Heart left ventricle (tissue), 16 donors: ENCODE measurements around the gene FOXO1. TPM values are rescaled to one million over a fixed set of nuclear protein-coding genes. Genes with fewer than 3 reads are reported as not detected.
A peak's percentile ranks its signal among the peaks of the same experiment; 100 is the strongest.

ENCODE experiments used
- ATAC-seq, 4 donors: fragments of 200-7000 bp; cut with Tn5 transposase; one replicate each; pipeline ENCODE4 v1.9.1; 2020 to 2022; ENCODE audit warnings: moderate library complexity in 4 of 4, mild to moderate bottlenecking in 3 of 4, moderate number of reproducible peaks in 1 of 4
- DNase-seq, 5 donors: peaks; one replicate each; pipeline ENCODE4 v3.0.0-alpha.2; 2020
- H3K27ac ChIP-seq, 12 donors: fragments of 200-600 bp; sonication (generic) in 4 of 12; one replicate each; pipeline versions ENCODE4 v1.5.0 to v1.8.0; 2016 to 2022; ENCODE audit warnings: mild to moderate bottlenecking in 2 of 12
- H3K27me3 ChIP-seq, 9 donors: fragments of 200-600 bp; sonication (generic) in 2 of 9; one replicate each; pipeline versions ENCODE4 v1.5.1 to v1.8.0; 2016 to 2022; ENCODE audit warnings: mild to moderate bottlenecking in 3 of 9
- H3K36me3 ChIP-seq, 9 donors: fragments of 200-600 bp; sonication (generic) in 2 of 9; one replicate each; pipeline versions ENCODE4 v1.5.0 to v1.8.0; 2018 to 2022; ENCODE audit warnings: mild to moderate bottlenecking in 2 of 9
- H3K4me1 ChIP-seq, 12 donors: fragments of 200-600 bp; sonication (generic) in 4 of 12; one replicate each; pipeline versions ENCODE4 v1.5.0 to v1.8.0; 2016 to 2022; ENCODE audit warnings: mild to moderate bottlenecking in 3 of 12
- H3K4me3 ChIP-seq, 12 donors: fragments of 200-600 bp; sonication (generic) in 4 of 12; one replicate each; pipeline versions ENCODE4 v1.5.0 to v1.8.0; 2017 to 2022; ENCODE audit warnings: mild to moderate bottlenecking in 9 of 12, moderate library complexity in 4 of 12
- H3K9me3 ChIP-seq, 12 donors: fragments of 200-600 bp; sonication (generic) in 4 of 12; one replicate each; pipeline versions ENCODE4 v1.5.0 to v1.8.0; 2016 to 2022; ENCODE audit warnings: mild to moderate bottlenecking in 1 of 12
- CTCF ChIP-seq, 12 donors: fragments of 200-600 bp; sonication (generic) in 4 of 12; IDR thresholded peaks; one replicate each; pipeline versions ENCODE4 v1.5.0 to v1.8.0; 2018 to 2022; ENCODE audit warnings: antibody characterized with exemption in 12 of 12, mild to moderate bottlenecking in 5 of 12
- POLR2A ChIP-seq, 2 donors: fragments of 450-650 bp; IDR thresholded peaks; one replicate each; pipeline ENCODE4 v1.6.1; 2017; ENCODE audit warnings: antibody characterized with exemption in 2 of 2, mild to moderate bottlenecking in 2 of 2, moderate library complexity in 2 of 2
- WGBS, 4 donors: extraction: QIAGEN DNeasy Blood & Tissue Kit in 2 of 4; methylation state at CpG; one replicate each; pipeline versions ENCODE4 v1.1.5 to v1.1.7; 2013 to 2018; 5-methylcytosine and 5-hydroxymethylcytosine counted together
- intact Hi-C, 10 donors: fragments of 100-400 bp; cut with DNase I; formaldehyde crosslinking; loops; one replicate each; pipeline versions ENCODE4 v1.11.1 to v1.14.2; 2022
- polyA plus RNA-seq, 2 donors: library from polyadenylated mRNA; stranded (reverse); fragments of 200-250 nt; gene quantifications; one replicate each; pipeline ENCODE4 v1.2.3, GENCODE V29; 2013
- total RNA-seq, 9 donors: library from RNA; depleted of rRNA in 2 of 9; stranded (reverse); fragments of >200 nt in 2 of 9; fragmentation: NEBNext Ultra II Directional in 3 of 9; extraction: Animal tissue kit (Norgen Biotek cat#: 25700) in 3 of 9; gene quantifications; one replicate each; pipeline versions ENCODE4 v1.1.0 to v1.2.4, GENCODE V29; 2016 to 2023
- donor health status: ischemic (EF 13 %, LVEDD 7.1; RV severe dilation, severe dysfunction).
- donor health status: healthy with polysubstance abuse.
- donor health status: DM: no; HTN: yes; CAD: no.
- donor health status: DM: no; HTN: no; CAD: no.
- donor health status: ischemic (EF 25% LVEDD 6.9; RV normal size, moderate dysfunction).
- donor health status: ischemic (EF 25% LVEDD 5.7; RV mildly dilated, moderate dysfunction).
- donor health status: healthy.
- donor health status: DM: yes; HTN: yes; CAD: no.
- donor health status: ischemic (EF 35%, LVEDD 5.7; RV mildly dilated, moderate dysfunction).
- donor health status: nonischemic (EF 11% LVEDD 7.7; RV severe dilation, severe dysfunction).
- donor health status: DM: yes; HTN: yes; CAD: no.
- donor health status: PGD.
- donor health status: ischemic (EF 29% LVEDD 5.4; RV normal size, mild dysfunction).
- donor health status: nonischemic (EF 23%, LVEDD 6.1; RV moderate dilation, normal function).

Gene FOXO1
- total and polyA plus RNA-seq, 11 donors = 2.6 to 26.8 (median 17.2) TPM

DNA sequence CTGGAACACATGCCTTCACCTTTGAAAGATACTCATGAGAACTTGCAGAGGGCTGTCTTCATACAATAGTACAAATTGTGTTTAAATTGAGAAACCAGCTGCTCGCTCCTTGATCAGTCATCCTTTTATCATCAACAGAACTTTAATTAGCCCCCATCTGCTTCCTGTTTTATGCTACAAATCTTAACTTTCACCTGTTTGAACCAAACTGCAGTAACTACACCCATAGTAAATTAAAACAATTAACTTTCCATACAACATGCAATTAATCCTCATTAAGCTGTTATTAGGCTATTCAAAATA is 85.2 kb downstream of the FOXO1 start:
- intact Hi-C loops = loop anchor here in 2 of 10 donors (10.0 kb wide), 3 partner anchors 84 to 506 kb away; partner anchors contain the start of gene FOXO1 (in 1 of the 2)
- Histone ChIP-seq H3K27ac (peak overlapping the region in 1 of 12 donors; percentile 11), H3K4me3 (no peak overlapping the region), H3K4me1 (peaks cover 4 to 84% (median 57%) of the 10 kb centered on the region in 12 donors), H3K27me3 (no peaks in the 10 kb centered on the region), H3K9me3 (peaks cover 0 to 16% (median 7%) of the 10 kb centered on the region in 12 donors), H3K36me3 (no peaks in the 10 kb centered on the region)
- ATAC-seq (no peak), DNase-seq (no peak)
- 63 to 74% (median 70%) methylated on average over 1 of the region's 1 CpG for WGBS, 4 donors
- TF ChIP-seq CTCF (IDR thresholded peaks at IDR 0.05) (no peak), POLR2A (IDR thresholded peaks at IDR 0.05) (no peak)

- intact Hi-C loops = loop anchor here in 2 of 10 donors (10.0 kb wide), 3 partner anchors 84 to 506 kb away; partner anchors contain the start of gene FOXO1 (in 1 of the 2)
- Histone ChIP-seq H3K27ac (peak overlapping the region in 2 of 12 donors; percentile 3 to 11), H3K27me3 (no peaks in the 10 kb centered on the region), H3K4me1 (peaks cover 0 to 84% (median 55%) of the 10 kb centered on the region in 12 donors), H3K4me3 (no peak overlapping the region), H3K9me3 (peaks cover 0 to 16% (median 7%) of the 10 kb centered on the region in 12 donors), H3K36me3 (no peaks in the 10 kb centered on the region)
- 66 to 75% (median 73%) methylated on average over 7 of the region's 7 CpGs for WGBS, 4 donors
- ATAC-seq (peak in 1 of 4 donors; percentile 40), DNase-seq (no peak)
- TF ChIP-seq CTCF (IDR thresholded peaks at IDR 0.05) (no peak), POLR2A (IDR thresholded peaks at IDR 0.05) (no peak)
Observed at GRCh38 chr13:40580566-40581276, 85.7 kb downstream of the FOXO1 start.

- WGBS, 4 donors = 84 to 98% (median 96%) methylated on average over 2 of the region's 2 CpGs
- no peaks in the 10 kb centered on the region for H3K36me3 ChIP-seq
- H3K27me3 ChIP-seq = no peaks in the 10 kb centered on the region
- H3K4me3 ChIP-seq = no peak overlapping the region
- no peak overlapping the region for H3K27ac ChIP-seq
- DNase-seq (no peak), ATAC-seq (no peak)
- TF ChIP-seq CTCF (IDR thresholded peaks at IDR 0.05) (no peak), POLR2A (IDR thresholded peaks at IDR 0.05) (no peak)
- peaks cover 0 to 16% (median 7%) of the 10 kb centered on the region in 12 donors for H3K9me3 ChIP-seq
- intact Hi-C loops = loop anchor here in 1 of 10 donors (10.0 kb wide), 1 partner anchor 95 kb away; no protein-coding TSS in a partner anchor
- H3K4me1 ChIP-seq = peaks cover 3 to 84% (median 49%) of the 10 kb centered on the region in 12 donors
Observed at GRCh38 chr13:40579535-40579934, 86.9 kb downstream of the FOXO1 start.

DNA sequence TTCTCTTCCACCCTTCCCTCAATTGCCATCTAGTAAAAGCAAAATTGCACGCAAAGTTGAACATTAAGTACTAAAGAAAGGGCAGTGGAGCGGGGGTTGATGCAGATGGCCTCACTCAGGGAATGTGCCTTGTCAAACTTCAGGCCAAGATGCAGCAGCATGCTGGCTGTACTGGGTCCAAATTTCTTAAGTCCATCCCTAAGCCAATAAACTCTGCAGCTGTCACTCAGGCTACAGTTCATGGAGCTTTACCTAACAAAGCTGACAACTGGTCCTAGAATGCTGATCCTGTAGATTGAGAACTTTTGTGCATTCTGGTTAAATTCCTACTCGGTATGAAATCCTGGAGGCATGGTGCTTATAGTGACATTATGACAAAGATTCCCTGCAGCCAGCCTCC is 88.4 kb downstream of the FOXO1 start:
- peaks cover 0 to 8% (median 3%) of the 10 kb centered on the region in 12 donors for H3K9me3 ChIP-seq
- H3K27me3 ChIP-seq = no peaks in the 10 kb centered on the region
- TF ChIP-seq POLR2A (IDR thresholded peaks at IDR 0.05) = no peak
- no peak for TF ChIP-seq CTCF (IDR thresholded peaks at IDR 0.05)
- ATAC-seq = peak in 3 of 4 donors; percentile 28 to 50 (median 35)
- H3K36me3 ChIP-seq = no peaks in the 10 kb centered on the region
- H3K4me3 ChIP-seq = no peak overlapping the region
- WGBS, 4 donors = 69 to 84% (median 78%) methylated on average over 3 of the region's 3 CpGs
- intact Hi-C loops = loop anchor here in 1 of 10 donors (10.0 kb wide), 1 partner anchor 93 kb away; no protein-coding TSS in a partner anchor
- DNase-seq = no peak
- H3K27ac ChIP-seq = no peak overlapping the region
- H3K4me1 ChIP-seq = peaks cover 3 to 90% (median 59%) of the 10 kb centered on the region in 12 donors
